Measurements from ENCODE around the gene FAM76A. TPM values are rescaled to one million over a fixed set of nuclear protein-coding genes. Genes with fewer than 3 reads are reported as not detected.

Gene FAM76A
- total RNA-seq, 1 experiment from 2014 or later = 17.9 TPM

DNA sequence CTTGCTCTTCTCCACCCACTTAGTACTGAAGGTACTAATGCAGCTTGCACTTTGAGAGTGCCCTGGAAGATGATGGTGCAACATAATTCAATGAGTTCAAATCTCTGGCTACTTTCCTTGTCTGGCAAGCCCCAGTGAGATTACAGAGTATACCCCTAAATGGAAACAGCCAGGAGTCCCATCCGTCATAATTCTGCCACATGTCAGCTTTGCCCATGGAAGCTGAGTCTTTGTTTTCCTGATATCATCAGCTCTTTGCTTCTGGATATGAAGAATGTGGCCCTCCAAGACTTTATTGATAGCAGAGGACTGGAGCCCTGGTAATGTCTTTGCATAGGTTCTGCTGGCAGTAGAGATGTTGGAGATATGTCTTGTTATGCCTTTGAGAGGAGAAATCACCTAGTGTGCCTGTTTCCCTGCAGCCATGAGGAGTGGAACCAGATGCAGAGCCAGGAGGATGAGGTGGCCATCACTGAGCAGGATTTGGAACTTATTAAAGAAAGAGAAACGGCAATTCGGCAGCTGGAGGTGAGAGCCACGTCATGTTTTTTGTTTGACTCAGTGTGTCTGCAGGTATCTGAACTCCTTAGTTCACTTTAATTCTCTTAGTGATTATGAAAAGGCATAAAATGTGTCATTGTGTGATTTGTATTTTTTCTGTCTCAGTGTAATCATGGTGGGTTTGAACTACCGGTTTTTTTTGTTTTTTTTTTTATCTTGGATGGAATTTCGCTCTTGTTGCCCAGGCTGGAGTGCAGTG, 86.2 kb downstream of the FAM76A start:
- H3K4me1 ChIP-seq (ENCODE audit: insufficient read depth, low read length, poor library complexity, severe bottlenecking) = no peaks in the 10 kb centered on the region
- no peaks in the 10 kb centered on the region for H3K9me3 ChIP-seq (ENCODE audit: low read depth, low read length, poor library complexity, severe bottlenecking)
- intact Hi-C loops (cut with micrococcal nuclease; ENCODE audit: unreplicated experiment) = no loop called here
- BruUV-seq (replicated peaks) = no TSS peak
- no peaks in the 10 kb centered on the region for H3K27me3 ChIP-seq (replicated peaks; ENCODE audit: insufficient read depth, low read depth, low read length, poor library complexity)
- ChIA-PET POLR2A (ENCODE audit: low non-redundant PET) (no interaction called here), CTCF (no interaction called here)
- H3K36me3 ChIP-seq (ENCODE audit: insufficient read depth, low read length, poor library complexity, severe bottlenecking) = no peaks in the 10 kb centered on the region
- H3K27ac ChIP-seq (ENCODE audit: low read depth, low read length, poor library complexity, severe bottlenecking) = no peak overlapping the region
- no peak for TF ChIP-seq EZH2 (IDR thresholded peaks at IDR 0.05; ENCODE audit: borderline replicate concordance, low read depth, low read length, poor library complexity, severe bottlenecking)
- TF ChIP-seq, protein P1, sequence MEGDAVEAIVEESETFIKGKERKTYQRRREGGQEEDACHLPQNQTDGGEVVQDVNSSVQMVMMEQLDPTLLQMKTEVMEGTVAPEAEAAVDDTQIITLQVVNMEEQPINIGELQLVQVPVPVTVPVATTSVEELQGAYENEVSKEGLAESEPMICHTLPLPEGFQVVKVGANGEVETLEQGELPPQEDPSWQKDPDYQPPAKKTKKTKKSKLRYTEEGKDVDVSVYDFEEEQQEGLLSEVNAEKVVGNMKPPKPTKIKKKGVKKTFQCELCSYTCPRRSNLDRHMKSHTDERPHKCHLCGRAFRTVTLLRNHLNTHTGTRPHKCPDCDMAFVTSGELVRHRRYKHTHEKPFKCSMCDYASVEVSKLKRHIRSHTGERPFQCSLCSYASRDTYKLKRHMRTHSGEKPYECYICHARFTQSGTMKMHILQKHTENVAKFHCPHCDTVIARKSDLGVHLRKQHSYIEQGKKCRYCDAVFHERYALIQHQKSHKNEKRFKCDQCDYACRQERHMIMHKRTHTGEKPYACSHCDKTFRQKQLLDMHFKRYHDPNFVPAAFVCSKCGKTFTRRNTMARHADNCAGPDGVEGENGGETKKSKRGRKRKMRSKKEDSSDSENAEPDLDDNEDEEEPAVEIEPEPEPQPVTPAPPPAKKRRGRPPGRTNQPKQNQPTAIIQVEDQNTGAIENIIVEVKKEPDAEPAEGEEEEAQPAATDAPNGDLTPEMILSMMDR (conservative IDR thresholded peaks at IDR 0.05; ENCODE audit: low read depth, low read length) = no peak
- DNase-seq (ENCODE audit: low spot score) = no peak
- no peak overlapping the region for H3K4me3 ChIP-seq (ENCODE audit: low read depth, low read length, poor library complexity, severe bottlenecking)

Other genes with a start within 250 kb of the FAM76A start
- gene WASF2, start 235.8 kb upstream of the FAM76A start, total RNA-seq (2021) = 131 and 133 TPM in 2 replicates
- gene AHDC1, start 121.8 kb upstream of the FAM76A start, total RNA-seq (2021) = 33.2 and 34.2 TPM in 2 replicates
- not detected in 2 replicates for gene FGR, start 90.8 kb upstream of the FAM76A start, total RNA-seq (2021)
- gene IFI6, start 53.8 kb upstream of the FAM76A start, total RNA-seq (2021) = 18.7 and 19.4 TPM in 2 replicates
- gene STX12, start 47.3 kb downstream of the FAM76A start, total RNA-seq (2021) = 22.5 and 24.5 TPM in 2 replicates
- gene PPP1R8, start 104.8 kb downstream of the FAM76A start, total RNA-seq (2021) = 60.9 and 68.8 TPM in 2 replicates
- 2.0 and 5.0 TPM in 2 replicates for gene THEMIS2, start 146.6 kb downstream of the FAM76A start, total RNA-seq (2021)
- 73.6 and 88.9 TPM in 2 replicates for gene RPA2, start 188.6 kb downstream of the FAM76A start, total RNA-seq (2021)
- gene SMPDL3B, start 209.0 kb downstream of the FAM76A start, total RNA-seq (2021) = 0.61 and 0.62 TPM in 2 replicates
- 5.9 and 6.4 TPM in 2 replicates for gene XKR8, start 234.0 kb downstream of the FAM76A start, total RNA-seq (2021)